HepG2 (cell line): ENCODE measurements around the gene TBC1D16. TPM values are rescaled to one million over a fixed set of nuclear protein-coding genes. Genes with fewer than 3 reads are reported as not detected.

Experiments
- AGO2 ChIP-seq: fragments of 200-400 bp; formaldehyde crosslinking; optimal IDR thresholded peaks from 2 replicates; pipeline ENCODE3; 2017; ENCODE audit warnings: mild to moderate bottlenecking, low read depth, low read length, moderate library complexity
- ATAD3A ChIP-seq: sonication (generic); formaldehyde crosslinking; IDR thresholded peaks from 2 replicates; pipeline ENCODE4 v1.4.0; 2020; ENCODE audit warnings: missing genetic modification reagents
- EHMT2 ChIP-seq: fragments of 200-600 bp; sonication (generic); IDR thresholded peaks from 2 replicates; pipeline ENCODE4 v1.7.0; 2017; ENCODE audit warnings: antibody characterized with exemption, low read depth, low read length, borderline replicate concordance
- FOSL1 ChIP-seq: sonication (generic); formaldehyde crosslinking; IDR thresholded peaks from 2 replicates; pipeline ENCODE4 v1.9.0; 2021; ENCODE audit warnings: missing genetic modification reagents, borderline replicate concordance
- FOSL2 ChIP-seq: sonication (generic); formaldehyde crosslinking; IDR thresholded peaks from 2 replicates; pipeline ENCODE4 v1.4.0; 2020; ENCODE audit warnings: missing genetic modification reagents
- GABPB1 ChIP-seq: IDR thresholded peaks from 2 replicates; pipeline ENCODE4 v1.6.1; 2016; ENCODE audit warnings: mild to moderate bottlenecking, missing genetic modification reagents, moderate library complexity, missing compliant biosample characterization
- GATAD2A ChIP-seq: IDR thresholded peaks from 2 replicates; pipeline ENCODE4 v1.6.1; 2016
- HOXA9 ChIP-seq: sonication (generic); formaldehyde crosslinking; IDR thresholded peaks from 2 replicates; pipeline ENCODE4 v1.8.1; 2022; ENCODE audit warnings: missing genetic modification reagents, mild to moderate bottlenecking, moderate library complexity, borderline replicate concordance
- MAFK ChIP-seq, 2 experiments: IDR thresholded peaks in 1 of 2; conservative IDR thresholded peaks in 1 of 2; 2 replicates each; pipeline ENCODE4 v1.6.1; 2011; ENCODE audit warnings: improper control_type of control experiment in 2 of 2, low read length in 2 of 2
- MLLT10 ChIP-seq: sonication (generic); formaldehyde crosslinking; IDR thresholded peaks from 2 replicates; pipeline ENCODE4 v1.4.0; 2020; ENCODE audit warnings: missing genetic modification reagents
- NFE2 ChIP-seq: sonication (generic); formaldehyde crosslinking; IDR thresholded peaks from 2 replicates; pipeline ENCODE4 v1.4.0; 2020; ENCODE audit warnings: missing genetic modification reagents
- NFE2L2 ChIP-seq: fragments of 150-350 bp; IDR thresholded peaks from 2 replicates; pipeline ENCODE4 v1.6.1; 2014; ENCODE audit warnings: low read length
- PCBP1 ChIP-seq: fragments of 200-400 bp; formaldehyde crosslinking; IDR thresholded peaks from 2 replicates; pipeline ENCODE4 v1.6.1; 2017; ENCODE audit warnings: mild to moderate bottlenecking, low read depth, low read length, borderline replicate concordance
- RBM39 ChIP-seq: fragments of 200-400 bp; formaldehyde crosslinking; IDR thresholded peaks from one replicate; pipeline ENCODE4 v1.6.1; 2018; ENCODE audit warnings: antibody characterized with exemption, mild to moderate bottlenecking, low read depth, low read length; ENCODE audit not compliant: poor library complexity, severe bottlenecking
- RXRA ChIP-seq: sonication (generic); formaldehyde crosslinking; IDR thresholded peaks from 2 replicates; pipeline ENCODE4 v1.5.1; 2020; ENCODE audit warnings: missing genetic modification reagents
- ZSCAN31 ChIP-seq: sonication (generic); formaldehyde crosslinking; IDR thresholded peaks from 2 replicates; pipeline ENCODE4 v1.5.0; 2020; ENCODE audit warnings: low read depth, mild to moderate bottlenecking, missing genetic modification reagents
- polyA plus RNA-seq, 8 experiments: library from polyadenylated mRNA; depleted of rRNA in 3 of 8; stranded (reverse) in 7 of 8; unstranded in 1 of 8; fragments of >200 nt; fragmentation: Illumina TruSeq in 4 of 8; extraction: Trizol in 4 of 8; gene quantifications; 2 replicates each; pipeline versions ENCODE4 v1.2.1 to v1.2.3, GENCODE V29; 2011 to 2016; ENCODE audit warnings: low read depth in 4 of 8, missing spikeins in 1 of 8, mixed read lengths in 1 of 8; ENCODE audit not compliant: insufficient read depth in 1 of 8
- total RNA-seq, 5 experiments: library from RNA; depleted of rRNA; stranded (reverse); fragments of >200 nt; fragmentation: Illumina TruSeq; extraction: Trizol; gene quantifications; 2 replicates each; pipeline ENCODE4 v1.2.3, GENCODE V29; 2016; ENCODE audit warnings: low read depth in 1 of 5
- TF ChIP-seq, protein P1 (sequence below): sonication (generic); formaldehyde crosslinking; IDR thresholded peaks from 2 replicates; pipeline ENCODE4 v1.4.0; 2020; ENCODE audit warnings: mild to moderate bottlenecking, missing genetic modification reagents
- TF ChIP-seq, protein P2 (sequence below): sonication (generic); formaldehyde crosslinking; IDR thresholded peaks from 2 replicates; pipeline ENCODE4 v1.9.0; 2022; ENCODE audit warnings: low read depth, missing genetic modification reagents
- TF ChIP-seq, protein P3 (sequence below): sonication (generic); IDR thresholded peaks from 2 replicates; pipeline ENCODE4 v1.6.1; 2016; ENCODE audit warnings: low read depth, borderline replicate concordance
- TF ChIP-seq, protein P4 (sequence below): sonication (generic); formaldehyde crosslinking; IDR thresholded peaks from 2 replicates; pipeline ENCODE4 v1.8.0; 2022; ENCODE audit warnings: mild to moderate bottlenecking, missing genetic modification reagents
- TF ChIP-seq, protein P5 (sequence below): sonication (generic); formaldehyde crosslinking; IDR thresholded peaks from 2 replicates; pipeline ENCODE4 v1.4.0; 2020; ENCODE audit warnings: missing genetic modification reagents

Gene TBC1D16
- total and polyA plus RNA-seq, 2 of the 13 experiments (the other 11 are each of a cell fraction or from before 2014, with no cell fraction given) = 14.9 to 24.9 TPM

DNA sequence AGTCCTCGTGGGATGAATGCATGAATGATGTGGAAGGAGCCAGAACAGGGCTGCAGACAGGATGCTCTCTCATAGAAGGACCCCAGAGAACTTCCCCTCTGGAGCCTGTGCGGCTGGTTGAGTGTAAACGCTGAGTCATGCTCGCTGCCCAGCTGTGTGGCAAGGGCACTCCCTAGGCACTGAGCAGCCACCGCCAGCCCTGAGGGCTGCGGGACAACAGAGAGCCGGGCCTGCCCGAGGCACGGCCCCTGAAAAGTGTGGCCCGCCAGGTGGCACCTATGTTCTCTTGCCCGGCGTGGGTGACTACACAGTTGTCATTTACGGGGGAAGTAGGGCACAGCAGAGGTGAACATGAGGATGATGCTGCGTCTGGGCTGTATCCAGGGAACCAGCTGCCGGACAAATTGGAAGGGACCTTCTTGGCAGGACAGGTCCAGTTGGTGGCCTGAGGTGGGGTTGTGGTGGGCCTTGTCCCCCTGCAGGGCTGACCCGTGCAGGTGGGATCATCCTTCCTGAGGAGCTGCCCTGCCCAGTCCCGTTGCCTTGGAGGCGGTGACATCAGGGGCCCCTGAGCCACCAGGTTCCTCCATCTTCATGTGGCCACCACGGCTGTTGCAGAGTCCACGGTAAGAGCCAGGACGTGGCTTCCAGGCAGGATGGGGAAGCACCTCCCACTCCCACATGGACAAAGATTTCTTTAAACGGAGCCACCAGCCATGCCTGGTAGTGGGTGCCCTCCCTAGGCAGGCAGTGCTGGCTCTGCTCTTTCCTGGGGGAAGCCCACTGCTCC is 101.6 kb downstream of the TBC1D16 start (continued):
- TF ChIP-seq, protein P1, sequence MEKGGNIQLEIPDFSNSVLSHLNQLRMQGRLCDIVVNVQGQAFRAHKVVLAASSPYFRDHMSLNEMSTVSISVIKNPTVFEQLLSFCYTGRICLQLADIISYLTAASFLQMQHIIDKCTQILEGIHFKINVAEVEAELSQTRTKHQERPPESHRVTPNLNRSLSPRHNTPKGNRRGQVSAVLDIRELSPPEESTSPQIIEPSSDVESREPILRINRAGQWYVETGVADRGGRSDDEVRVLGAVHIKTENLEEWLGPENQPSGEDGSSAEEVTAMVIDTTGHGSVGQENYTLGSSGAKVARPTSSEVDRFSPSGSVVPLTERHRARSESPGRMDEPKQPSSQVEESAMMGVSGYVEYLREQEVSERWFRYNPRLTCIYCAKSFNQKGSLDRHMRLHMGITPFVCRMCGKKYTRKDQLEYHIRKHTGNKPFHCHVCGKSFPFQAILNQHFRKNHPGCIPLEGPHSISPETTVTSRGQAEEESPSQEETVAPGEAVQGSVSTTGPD = peak; percentile 40; the same call in 1 of the 2 replicates
- TF ChIP-seq PCBP1 (no peak), RBM39 (peak; percentile 47), FOSL2 (peak; percentile 64), HOXA9 (CRISPR knock-in tag) (no peak), ATAD3A (CRISPR knock-in tag) (no peak), GABPB1 (CRISPR knock-in tag) (peak; percentile 48; the same call in 1 of the 2 replicates), NFE2 (CRISPR knock-in tag) (peak; percentile 89), MAFK (conservative IDR thresholded peaks at IDR 0.05 in 1 of 2, IDR thresholded peaks at IDR 0.05 in 1 of 2; ENCODE audit: low read length in 2 of 2) (peak; percentile 81 to 91), ZSCAN31 (no peak), FOSL1 (CRISPR knock-in tag) (no peak), MLLT10 (CRISPR knock-in tag) (no peak), GATAD2A (CRISPR knock-in tag) (0 out of 2 replicates have a peak, but pooled peaks have one; percentile 25), NFE2L2 (peak; percentile 96), EHMT2 (no peak), RXRA (CRISPR knock-in tag) (0 out of 2 replicates have a peak, but pooled peaks have one; percentile 4), AGO2 (peak; percentile 92)
- TF ChIP-seq, protein P2, sequence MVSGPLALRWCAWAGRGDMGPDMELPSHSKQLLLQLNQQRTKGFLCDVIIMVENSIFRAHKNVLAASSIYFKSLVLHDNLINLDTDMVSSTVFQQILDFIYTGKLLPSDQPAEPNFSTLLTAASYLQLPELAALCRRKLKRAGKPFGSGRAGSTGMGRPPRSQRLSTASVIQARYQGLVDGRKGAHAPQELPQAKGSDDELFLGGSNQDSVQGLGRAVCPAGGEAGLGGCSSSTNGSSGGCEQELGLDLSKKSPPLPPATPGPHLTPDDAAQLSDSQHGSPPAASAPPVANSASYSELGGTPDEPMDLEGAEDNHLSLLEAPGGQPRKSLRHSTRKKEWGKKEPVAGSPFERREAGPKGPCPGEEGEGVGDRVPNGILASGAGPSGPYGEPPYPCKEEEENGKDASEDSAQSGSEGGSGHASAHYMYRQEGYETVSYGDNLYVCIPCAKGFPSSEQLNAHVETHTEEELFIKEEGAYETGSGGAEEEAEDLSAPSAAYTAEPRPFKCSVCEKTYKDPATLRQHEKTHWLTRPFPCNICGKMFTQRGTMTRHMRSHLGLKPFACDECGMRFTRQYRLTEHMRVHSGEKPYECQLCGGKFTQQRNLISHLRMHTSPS = peak; percentile 93
- TF ChIP-seq, protein P3, sequence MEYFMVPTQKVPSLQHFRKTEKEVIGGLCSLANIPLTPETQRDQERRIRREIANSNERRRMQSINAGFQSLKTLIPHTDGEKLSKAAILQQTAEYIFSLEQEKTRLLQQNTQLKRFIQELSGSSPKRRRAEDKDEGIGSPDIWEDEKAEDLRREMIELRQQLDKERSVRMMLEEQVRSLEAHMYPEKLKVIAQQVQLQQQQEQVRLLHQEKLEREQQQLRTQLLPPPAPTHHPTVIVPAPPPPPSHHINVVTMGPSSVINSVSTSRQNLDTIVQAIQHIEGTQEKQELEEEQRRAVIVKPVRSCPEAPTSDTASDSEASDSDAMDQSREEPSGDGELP = peak; percentile 49; the same call in 1 of the 2 replicates
- TF ChIP-seq, protein P4, sequence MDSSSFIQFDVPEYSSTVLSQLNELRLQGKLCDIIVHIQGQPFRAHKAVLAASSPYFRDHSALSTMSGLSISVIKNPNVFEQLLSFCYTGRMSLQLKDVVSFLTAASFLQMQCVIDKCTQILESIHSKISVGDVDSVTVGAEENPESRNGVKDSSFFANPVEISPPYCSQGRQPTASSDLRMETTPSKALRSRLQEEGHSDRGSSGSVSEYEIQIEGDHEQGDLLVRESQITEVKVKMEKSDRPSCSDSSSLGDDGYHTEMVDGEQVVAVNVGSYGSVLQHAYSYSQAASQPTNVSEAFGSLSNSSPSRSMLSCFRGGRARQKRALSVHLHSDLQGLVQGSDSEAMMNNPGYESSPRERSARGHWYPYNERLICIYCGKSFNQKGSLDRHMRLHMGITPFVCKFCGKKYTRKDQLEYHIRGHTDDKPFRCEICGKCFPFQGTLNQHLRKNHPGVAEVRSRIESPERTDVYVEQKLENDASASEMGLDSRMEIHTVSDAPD = 0 out of 2 replicates have a peak, but pooled peaks have one; percentile 24
- TF ChIP-seq, protein P5, sequence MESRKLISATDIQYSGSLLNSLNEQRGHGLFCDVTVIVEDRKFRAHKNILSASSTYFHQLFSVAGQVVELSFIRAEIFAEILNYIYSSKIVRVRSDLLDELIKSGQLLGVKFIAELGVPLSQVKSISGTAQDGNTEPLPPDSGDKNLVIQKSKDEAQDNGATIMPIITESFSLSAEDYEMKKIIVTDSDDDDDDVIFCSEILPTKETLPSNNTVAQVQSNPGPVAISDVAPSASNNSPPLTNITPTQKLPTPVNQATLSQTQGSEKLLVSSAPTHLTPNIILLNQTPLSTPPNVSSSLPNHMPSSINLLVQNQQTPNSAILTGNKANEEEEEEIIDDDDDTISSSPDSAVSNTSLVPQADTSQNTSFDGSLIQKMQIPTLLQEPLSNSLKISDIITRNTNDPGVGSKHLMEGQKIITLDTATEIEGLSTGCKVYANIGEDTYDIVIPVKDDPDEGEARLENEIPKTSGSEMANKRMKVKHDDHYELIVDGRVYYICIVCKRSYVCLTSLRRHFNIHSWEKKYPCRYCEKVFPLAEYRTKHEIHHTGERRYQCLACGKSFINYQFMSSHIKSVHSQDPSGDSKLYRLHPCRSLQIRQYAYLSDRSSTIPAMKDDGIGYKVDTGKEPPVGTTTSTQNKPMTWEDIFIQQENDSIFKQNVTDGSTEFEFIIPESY (CRISPR knock-in tag) = peak; percentile 83
